ENCODE data around the gene GET4.
"Not testable (repeated sequence)": the region's sequence is repeated elsewhere in the genome, so short reads cannot be mapped to it uniquely, and the experiment has no call there.

GET4 gene

DNA sequence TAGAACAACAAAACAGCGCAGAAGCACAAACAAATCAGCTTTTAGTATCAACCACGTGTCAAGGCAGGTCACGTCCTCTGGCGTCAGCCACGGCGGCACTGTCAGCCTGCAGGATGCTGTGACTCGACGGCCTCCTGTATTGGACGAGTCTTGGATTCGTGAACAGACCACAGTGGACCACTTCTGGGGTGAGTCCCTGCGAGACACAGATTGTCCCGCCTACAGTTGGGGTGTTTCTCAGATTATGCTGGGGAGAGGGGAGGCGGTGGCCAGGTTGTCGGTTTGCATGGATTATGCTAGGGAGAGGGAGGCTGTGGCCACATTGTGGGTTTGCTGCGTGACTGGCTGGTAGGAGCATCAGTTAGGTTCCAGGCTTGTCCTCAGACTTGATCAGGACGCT lies 34.4 kb upstream of the GET4 start:
- TF ChIP-seq YY1 (IDR thresholded peaks at IDR 0.05; ENCODE audit: insufficient read depth, insufficient read length) (no peak), SUZ12 (IDR thresholded peaks at IDR 0.05; ENCODE audit: extremely low read depth, insufficient read depth, insufficient read length) (no peak), ZNF274 (IDR thresholded peaks at IDR 0.05; ENCODE audit: low read depth, low read length) (no peak)
- peaks cover under 1% of the 10 kb centered on the region for H3K4me1 ChIP-seq (ENCODE audit: insufficient read depth, insufficient read length)
- H3K36me3 ChIP-seq (ENCODE audit: insufficient read depth, insufficient read length, low read length), result peaks cover 83% of the 10 kb centered on the region
- H3K9me3 ChIP-seq (ENCODE audit: insufficient read depth, low read length), result no peaks in the 10 kb centered on the region
- no peak for DNase-seq (ENCODE audit: low read depth, low spot score)
- H3K27me3 ChIP-seq (ENCODE audit: insufficient read depth, insufficient read length), result no peaks in the 10 kb centered on the region
- H3K9ac ChIP-seq (ENCODE audit: insufficient read length, low read depth), result no peak overlapping the region
- H3K4me3 ChIP-seq (ENCODE audit: insufficient read length, low read depth), result no peak overlapping the region

DNA sequence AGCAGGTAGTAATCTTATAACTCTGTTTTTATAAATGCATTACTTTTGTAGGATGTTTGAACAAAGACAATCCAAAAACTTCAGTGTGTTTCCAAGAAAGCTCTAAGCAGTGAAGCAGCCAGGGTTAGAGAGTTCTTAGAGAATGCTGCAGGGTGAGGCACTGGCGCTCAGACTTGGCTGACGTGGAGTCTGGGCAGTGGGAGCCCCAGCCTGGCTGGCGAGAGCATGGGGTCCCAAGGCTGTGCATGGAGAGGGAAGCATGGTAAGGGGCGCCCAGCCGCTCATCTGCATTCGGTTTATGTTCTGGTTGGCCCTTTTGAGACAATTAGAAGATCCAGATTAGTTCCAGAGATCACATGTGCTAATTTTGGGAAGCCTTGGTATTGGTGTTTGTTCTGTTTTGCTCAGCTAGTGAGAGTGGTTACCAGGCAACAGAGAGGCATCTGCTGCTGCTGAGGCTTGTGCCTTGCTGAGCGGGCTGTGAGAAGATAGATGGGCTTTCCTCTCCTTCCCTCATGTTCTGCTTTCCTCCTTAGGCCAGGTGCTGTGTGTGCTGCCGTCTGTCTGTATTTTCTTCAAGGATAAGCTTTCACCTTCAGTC lies 33.8 kb upstream of the GET4 start:
- Histone ChIP-seq H3K9ac (ENCODE audit: insufficient read length, low read depth) (no peak overlapping the region), H3K4me3 (ENCODE audit: insufficient read length, low read depth) (no peak overlapping the region), H3K4me1 (ENCODE audit: insufficient read depth, insufficient read length) (no peaks in the 10 kb centered on the region), H3K27me3 (ENCODE audit: insufficient read depth, insufficient read length) (no peaks in the 10 kb centered on the region), H3K36me3 (ENCODE audit: insufficient read depth, insufficient read length, low read length) (peaks cover 78% of the 10 kb centered on the region), H3K9me3 (ENCODE audit: insufficient read depth, low read length) (no peaks in the 10 kb centered on the region)
- TF ChIP-seq SUZ12 (IDR thresholded peaks at IDR 0.05; ENCODE audit: extremely low read depth, insufficient read depth, insufficient read length) (no peak), ZNF274 (IDR thresholded peaks at IDR 0.05; ENCODE audit: low read depth, low read length) (no peak), YY1 (IDR thresholded peaks at IDR 0.05; ENCODE audit: insufficient read depth, insufficient read length) (no peak)
- DNase-seq (ENCODE audit: low read depth, low spot score), result no peak

DNA sequence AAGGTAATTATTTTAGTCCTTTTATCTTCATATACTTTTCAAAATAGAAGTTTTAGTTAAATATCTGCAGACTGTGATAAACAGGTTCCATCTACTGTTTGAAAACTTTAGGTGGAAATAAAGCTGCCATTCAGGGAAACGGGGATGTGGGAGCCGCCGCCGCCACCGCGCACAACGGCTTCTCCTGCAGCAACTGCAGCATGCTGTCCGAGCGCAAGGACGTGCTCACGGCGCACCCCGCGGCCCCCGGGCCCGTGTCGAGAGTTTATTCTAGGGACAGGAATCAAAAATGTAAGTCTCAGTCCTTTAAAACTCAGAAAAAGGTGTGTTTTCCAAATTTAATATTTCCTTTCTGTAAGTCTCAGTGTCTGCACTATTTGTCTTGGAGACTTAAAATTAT lies 33.1 kb upstream of the GET4 start:
- H3K4me1 ChIP-seq (ENCODE audit: insufficient read depth, insufficient read length), result no peaks in the 10 kb centered on the region
- H3K9ac ChIP-seq (ENCODE audit: insufficient read length, low read depth), result no peak overlapping the region
- no peaks in the 10 kb centered on the region for H3K9me3 ChIP-seq (ENCODE audit: insufficient read depth, low read length)
- no peak for DNase-seq (ENCODE audit: low read depth, low spot score)
- no peak overlapping the region for H3K4me3 ChIP-seq (ENCODE audit: insufficient read length, low read depth)
- H3K36me3 ChIP-seq (ENCODE audit: insufficient read depth, insufficient read length, low read length), result peaks cover 77% of the 10 kb centered on the region
- TF ChIP-seq YY1 (IDR thresholded peaks at IDR 0.05; ENCODE audit: insufficient read depth, insufficient read length) (no peak), SUZ12 (IDR thresholded peaks at IDR 0.05; ENCODE audit: extremely low read depth, insufficient read depth, insufficient read length) (no peak), ZNF274 (IDR thresholded peaks at IDR 0.05; ENCODE audit: low read depth, low read length) (no peak)
- H3K27me3 ChIP-seq (ENCODE audit: insufficient read depth, insufficient read length), result no peaks in the 10 kb centered on the region

DNA sequence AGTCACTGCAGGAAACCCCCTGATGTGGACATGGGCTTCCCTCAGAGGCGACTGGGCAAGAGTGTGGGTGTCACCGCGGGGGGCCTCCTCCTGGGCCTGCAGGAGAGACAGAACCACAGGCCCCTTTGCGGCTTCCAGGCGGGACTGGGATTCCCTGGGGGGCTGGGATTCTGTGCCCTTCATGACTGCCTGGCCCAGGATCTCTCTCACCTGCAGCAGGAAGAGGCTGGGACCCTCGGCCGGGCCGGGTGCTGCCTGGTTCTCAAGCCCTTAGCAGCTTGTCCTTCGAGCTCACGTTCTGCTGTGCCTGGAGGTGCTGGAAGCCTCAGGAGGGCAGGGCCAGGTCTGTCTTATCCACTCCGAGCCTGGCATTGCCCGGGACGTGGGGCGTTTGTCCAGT lies 32.3 kb upstream of the GET4 start:
- Histone ChIP-seq H3K9me3 (ENCODE audit: insufficient read depth, low read length) (no peaks in the 10 kb centered on the region), H3K4me1 (ENCODE audit: insufficient read depth, insufficient read length) (no peaks in the 10 kb centered on the region), H3K27me3 (ENCODE audit: insufficient read depth, insufficient read length) (no peaks in the 10 kb centered on the region), H3K4me3 (ENCODE audit: insufficient read length, low read depth) (no peak overlapping the region), H3K9ac (ENCODE audit: insufficient read length, low read depth) (no peak overlapping the region), H3K36me3 (ENCODE audit: insufficient read depth, insufficient read length, low read length) (peaks cover 74% of the 10 kb centered on the region)
- TF ChIP-seq YY1 (IDR thresholded peaks at IDR 0.05; ENCODE audit: insufficient read depth, insufficient read length) (no peak), ZNF274 (IDR thresholded peaks at IDR 0.05; ENCODE audit: low read depth, low read length) (no peak), SUZ12 (IDR thresholded peaks at IDR 0.05; ENCODE audit: extremely low read depth, insufficient read depth, insufficient read length) (no peak)
- no peak for DNase-seq (ENCODE audit: low read depth, low spot score)

DNA sequence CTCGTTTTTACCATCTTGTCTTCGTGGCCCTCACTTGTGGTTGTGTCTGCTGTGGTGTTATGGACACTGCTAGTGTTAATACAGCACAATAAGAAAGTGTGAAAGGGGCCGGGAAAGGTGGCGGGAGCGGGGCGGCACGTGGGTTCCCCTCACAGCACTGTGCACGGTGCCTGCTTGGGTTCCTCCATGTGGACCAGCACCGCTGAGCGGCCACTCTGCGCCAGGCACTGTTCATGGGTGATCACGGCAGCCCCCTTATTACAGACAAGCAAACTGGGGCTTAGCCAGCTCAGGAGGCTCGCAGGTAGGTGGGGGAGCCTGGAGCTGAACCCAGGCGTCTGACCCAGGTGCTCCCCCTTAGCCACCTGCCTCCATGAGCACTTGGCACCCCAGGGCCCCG lies 31.8 kb upstream of the GET4 start:
- Histone ChIP-seq H3K9me3 (ENCODE audit: insufficient read depth, low read length) (no peaks in the 10 kb centered on the region), H3K4me1 (ENCODE audit: insufficient read depth, insufficient read length) (no peaks in the 10 kb centered on the region), H3K9ac (ENCODE audit: insufficient read length, low read depth) (no peak overlapping the region), H3K4me3 (ENCODE audit: insufficient read length, low read depth) (no peak overlapping the region), H3K27me3 (ENCODE audit: insufficient read depth, insufficient read length) (no peaks in the 10 kb centered on the region), H3K36me3 (ENCODE audit: insufficient read depth, insufficient read length, low read length) (peaks cover 75% of the 10 kb centered on the region)
- no peak for TF ChIP-seq YY1 (IDR thresholded peaks at IDR 0.05; ENCODE audit: insufficient read depth, insufficient read length)
- no peak for TF ChIP-seq SUZ12 (IDR thresholded peaks at IDR 0.05; ENCODE audit: extremely low read depth, insufficient read depth, insufficient read length)
- no peak for TF ChIP-seq ZNF274 (IDR thresholded peaks at IDR 0.05; ENCODE audit: low read depth, low read length)
- DNase-seq (ENCODE audit: low read depth, low spot score), result no peak

DNA sequence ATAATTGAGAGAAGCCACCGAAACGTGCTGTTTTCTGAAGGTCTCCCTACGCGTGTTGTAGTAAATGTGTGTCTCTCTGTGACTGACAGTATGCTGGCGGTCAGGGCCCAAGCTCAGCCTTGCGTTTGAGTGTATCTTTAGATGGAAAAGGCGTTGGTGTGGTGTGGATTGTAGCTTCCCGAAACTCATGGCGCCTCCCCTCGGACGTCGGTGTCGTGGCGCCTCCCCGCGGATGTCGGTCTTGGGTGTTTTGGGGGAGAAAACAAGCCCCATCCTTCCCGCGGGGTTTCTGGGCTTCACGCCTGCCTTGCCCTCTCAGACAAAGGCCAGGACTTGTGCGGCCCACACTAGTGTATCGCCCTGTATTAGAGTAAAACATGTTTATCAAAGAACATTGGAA lies 31.3 kb upstream of the GET4 start:
- no peak overlapping the region for H3K9ac ChIP-seq (ENCODE audit: insufficient read length, low read depth)
- H3K4me3 ChIP-seq (ENCODE audit: insufficient read length, low read depth), result no peak overlapping the region
- no peaks in the 10 kb centered on the region for H3K9me3 ChIP-seq (ENCODE audit: insufficient read depth, low read length)
- no peak for DNase-seq (ENCODE audit: low read depth, low spot score)
- H3K36me3 ChIP-seq (ENCODE audit: insufficient read depth, insufficient read length, low read length), result peaks cover 76% of the 10 kb centered on the region
- TF ChIP-seq ZNF274 (IDR thresholded peaks at IDR 0.05; ENCODE audit: low read depth, low read length), result no peak
- TF ChIP-seq YY1 (IDR thresholded peaks at IDR 0.05; ENCODE audit: insufficient read depth, insufficient read length), result no peak
- no peak for TF ChIP-seq SUZ12 (IDR thresholded peaks at IDR 0.05; ENCODE audit: extremely low read depth, insufficient read depth, insufficient read length)
- H3K27me3 ChIP-seq (ENCODE audit: insufficient read depth, insufficient read length), result no peaks in the 10 kb centered on the region
- H3K4me1 ChIP-seq (ENCODE audit: insufficient read depth, insufficient read length), result no peaks in the 10 kb centered on the region

DNA sequence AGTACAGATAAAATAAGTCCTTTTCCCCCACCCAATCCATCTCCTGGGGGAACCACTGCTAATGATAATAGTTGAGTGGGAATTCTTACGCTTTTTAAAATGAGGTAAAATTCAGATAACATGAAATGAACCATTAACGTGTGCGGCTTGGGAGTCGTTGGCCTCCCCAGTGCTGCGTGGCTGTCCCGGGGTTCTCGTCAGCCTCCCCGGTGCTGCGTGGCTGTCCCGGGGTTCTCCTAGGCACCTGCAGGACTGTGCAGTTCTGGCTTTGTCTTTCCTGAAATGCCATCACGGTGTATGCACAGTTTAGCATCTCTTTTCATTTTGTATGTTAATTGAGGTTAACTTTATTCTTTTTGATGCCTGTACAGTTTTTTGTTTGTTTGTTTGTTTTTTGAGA lies 30.6 kb upstream of the GET4 start:
- peaks cover 76% of the 10 kb centered on the region for H3K36me3 ChIP-seq (ENCODE audit: insufficient read depth, insufficient read length, low read length)
- no peaks in the 10 kb centered on the region for H3K9me3 ChIP-seq (ENCODE audit: insufficient read depth, low read length)
- TF ChIP-seq SUZ12 (IDR thresholded peaks at IDR 0.05; ENCODE audit: extremely low read depth, insufficient read depth, insufficient read length) (no peak), ZNF274 (IDR thresholded peaks at IDR 0.05; ENCODE audit: low read depth, low read length) (no peak), YY1 (IDR thresholded peaks at IDR 0.05; ENCODE audit: insufficient read depth, insufficient read length) (no peak)
- H3K27me3 ChIP-seq (ENCODE audit: insufficient read depth, insufficient read length), result no peaks in the 10 kb centered on the region
- no peak overlapping the region for H3K9ac ChIP-seq (ENCODE audit: insufficient read length, low read depth)
- no peaks in the 10 kb centered on the region for H3K4me1 ChIP-seq (ENCODE audit: insufficient read depth, insufficient read length)
- H3K4me3 ChIP-seq (ENCODE audit: insufficient read length, low read depth), result no peak overlapping the region
- no peak for DNase-seq (ENCODE audit: low read depth, low spot score)

DNA sequence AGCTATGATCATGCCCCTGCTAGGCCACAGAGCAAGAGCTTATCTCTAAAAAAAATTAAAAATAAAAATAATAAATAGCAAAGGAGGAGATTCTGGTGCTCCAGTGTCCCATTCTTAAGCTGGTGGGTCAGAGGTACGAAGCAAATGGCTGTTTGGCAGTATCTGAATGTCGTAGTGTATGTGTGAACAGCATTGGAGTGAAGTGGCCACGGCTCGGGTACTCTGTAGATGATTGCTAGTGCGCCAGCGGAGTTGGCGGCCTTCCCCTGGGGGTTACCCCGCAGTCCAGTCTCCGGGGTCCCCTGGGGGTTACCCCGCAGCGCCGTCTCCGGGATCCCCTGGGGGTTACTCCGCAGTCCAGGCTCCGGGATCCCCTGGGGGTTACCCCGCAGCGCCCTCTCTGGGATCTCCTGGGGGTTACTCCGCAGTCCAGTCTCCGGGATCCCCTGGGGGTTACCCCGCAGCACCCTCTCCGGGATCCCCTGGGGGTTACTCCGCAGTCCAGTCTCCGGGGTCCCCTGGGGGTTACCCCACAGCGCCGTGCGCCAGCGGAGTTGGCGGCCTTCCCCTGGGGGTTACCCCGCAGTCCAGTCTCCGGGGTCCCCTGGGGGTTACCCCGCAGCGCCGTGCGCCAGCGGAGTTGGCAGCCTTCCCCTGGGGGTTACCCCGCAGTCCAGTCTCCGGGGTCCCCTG lies 29.2 kb upstream of the GET4 start:
- H3K9me3 ChIP-seq (ENCODE audit: insufficient read depth, low read length); H3K27me3 ChIP-seq (ENCODE audit: insufficient read depth, insufficient read length); DNase-seq (ENCODE audit: low read depth, low spot score); H3K9ac ChIP-seq (ENCODE audit: insufficient read length, low read depth); H3K4me1 ChIP-seq (ENCODE audit: insufficient read depth, insufficient read length); H3K4me3 ChIP-seq (ENCODE audit: insufficient read length, low read depth): not testable (repeated sequence)
- H3K36me3 ChIP-seq (ENCODE audit: insufficient read depth, insufficient read length, low read length), result peaks cover 80% of the 10 kb centered on the region

DNA sequence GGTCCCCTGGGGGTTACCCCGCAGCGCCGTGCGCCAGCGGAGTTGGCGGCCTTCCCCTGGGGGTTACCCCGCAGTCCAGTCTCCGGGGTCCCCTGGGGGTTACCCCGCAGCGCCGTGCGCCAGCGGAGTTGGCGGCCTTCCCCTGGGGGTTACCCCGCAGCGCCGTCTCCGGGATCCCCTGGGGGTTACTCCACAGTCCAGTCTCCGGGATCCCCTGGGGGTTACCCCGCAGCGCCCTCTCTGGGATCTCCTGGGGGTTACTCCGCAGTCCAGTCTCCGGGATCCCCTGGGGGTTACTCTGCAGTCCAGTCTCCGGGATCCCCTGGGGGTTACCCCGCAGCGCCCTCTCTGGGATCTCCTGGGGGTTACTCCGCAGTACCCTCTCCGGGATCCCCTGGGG lies 28.6 kb upstream of the GET4 start:
- not testable (repeated sequence) for H3K4me3 ChIP-seq (ENCODE audit: insufficient read length, low read depth); H3K9ac ChIP-seq (ENCODE audit: insufficient read length, low read depth); DNase-seq (ENCODE audit: low read depth, low spot score); H3K9me3 ChIP-seq (ENCODE audit: insufficient read depth, low read length); H3K27me3 ChIP-seq (ENCODE audit: insufficient read depth, insufficient read length); H3K4me1 ChIP-seq (ENCODE audit: insufficient read depth, insufficient read length)
- H3K36me3 ChIP-seq (ENCODE audit: insufficient read depth, insufficient read length, low read length), result peaks cover 80% of the 10 kb centered on the region
